ENCODE measurements around the gene B9D1. TPM values are rescaled to one million over a fixed set of nuclear protein-coding genes. Genes with fewer than 3 reads are reported as not detected.
A peak's percentile ranks its signal among the peaks of the same experiment; 100 is the strongest.

The B9D1 gene
- total RNA-seq, 1 experiment from 2014 or later, result 11.5 TPM

DNA sequence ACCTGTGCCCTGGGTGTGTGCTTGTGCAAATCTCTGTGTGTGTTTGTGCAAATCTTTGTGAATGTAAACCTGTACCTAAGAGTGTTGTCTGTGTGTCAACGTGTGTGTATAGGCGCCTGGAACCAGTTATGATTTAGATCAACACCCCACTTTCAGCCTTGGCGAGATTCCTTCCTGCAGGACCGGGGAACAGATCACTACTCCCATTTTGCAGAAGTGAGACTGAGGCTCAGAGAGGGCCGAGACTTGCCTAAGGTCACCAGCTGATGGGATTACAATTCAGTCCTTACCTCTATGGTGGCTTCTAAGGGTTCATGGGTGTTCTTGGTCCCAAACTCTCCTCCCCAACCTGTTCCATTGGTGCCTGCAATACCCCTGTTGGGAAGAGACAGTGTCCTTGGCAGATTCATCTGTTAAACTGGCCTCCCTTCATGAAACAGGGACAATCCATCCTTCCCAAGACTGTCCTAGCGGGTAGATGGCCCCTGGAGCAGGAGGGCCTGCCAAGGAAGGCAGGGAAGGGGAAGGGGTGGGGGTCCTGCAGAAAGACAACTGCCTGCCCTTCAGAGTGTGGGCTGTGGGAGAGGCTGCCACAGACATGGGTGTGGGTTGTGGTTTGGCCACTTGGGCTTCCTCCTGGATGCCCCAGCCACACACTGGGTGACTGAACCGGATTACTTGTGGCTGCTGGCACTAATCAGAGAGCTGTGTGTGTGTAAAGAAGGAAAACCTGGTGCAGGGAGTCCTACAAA, 8.9 kb upstream of the B9D1 start:
- Mint-ChIP-seq H3K4me1 (ENCODE audit: low read depth, unreplicated experiment) (peaks cover 13% of the 10 kb centered on the region), H3K36me3 (ENCODE audit: insufficient read depth, unreplicated experiment) (no peaks in the 10 kb centered on the region), H3K27ac (ENCODE audit: unreplicated experiment) (no peak overlapping the region), H3K27me3 (ENCODE audit: insufficient read depth, unreplicated experiment) (no peaks in the 10 kb centered on the region), H3K9me3 (ENCODE audit: unreplicated experiment) (no peaks in the 10 kb centered on the region), H3K4me3 (ENCODE audit: unreplicated experiment) (no peak overlapping the region)
- TF ChIP-seq, protein P1, sequence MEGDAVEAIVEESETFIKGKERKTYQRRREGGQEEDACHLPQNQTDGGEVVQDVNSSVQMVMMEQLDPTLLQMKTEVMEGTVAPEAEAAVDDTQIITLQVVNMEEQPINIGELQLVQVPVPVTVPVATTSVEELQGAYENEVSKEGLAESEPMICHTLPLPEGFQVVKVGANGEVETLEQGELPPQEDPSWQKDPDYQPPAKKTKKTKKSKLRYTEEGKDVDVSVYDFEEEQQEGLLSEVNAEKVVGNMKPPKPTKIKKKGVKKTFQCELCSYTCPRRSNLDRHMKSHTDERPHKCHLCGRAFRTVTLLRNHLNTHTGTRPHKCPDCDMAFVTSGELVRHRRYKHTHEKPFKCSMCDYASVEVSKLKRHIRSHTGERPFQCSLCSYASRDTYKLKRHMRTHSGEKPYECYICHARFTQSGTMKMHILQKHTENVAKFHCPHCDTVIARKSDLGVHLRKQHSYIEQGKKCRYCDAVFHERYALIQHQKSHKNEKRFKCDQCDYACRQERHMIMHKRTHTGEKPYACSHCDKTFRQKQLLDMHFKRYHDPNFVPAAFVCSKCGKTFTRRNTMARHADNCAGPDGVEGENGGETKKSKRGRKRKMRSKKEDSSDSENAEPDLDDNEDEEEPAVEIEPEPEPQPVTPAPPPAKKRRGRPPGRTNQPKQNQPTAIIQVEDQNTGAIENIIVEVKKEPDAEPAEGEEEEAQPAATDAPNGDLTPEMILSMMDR (IDR thresholded peaks at IDR 0.05; ENCODE audit: insufficient read depth in 1 of 2, low read depth in 1 of 2, low read length in 1 of 2, severe bottlenecking in 1 of 2, unreplicated experiment in 1 of 2), result no peak
- intact Hi-C loops (cut with micrococcal nuclease; ENCODE audit: unreplicated experiment), result no loop called here
- H3K4me1 ChIP-seq, result peaks cover 11% of the 10 kb centered on the region
- POLR2A ChIA-PET, result no interaction called here
- no peaks in the 10 kb centered on the region for H3K36me3 ChIP-seq (ENCODE audit: control insufficient read depth, insufficient read depth, low read length)
- no peaks in the 10 kb centered on the region for H3K9me3 ChIP-seq
- no peak overlapping the region for H3K4me3 ChIP-seq (ENCODE audit: low read depth, low read length)
- DNase-seq, result no peak
- CTCF ChIA-PET, result no interaction called here
- no peaks in the 10 kb centered on the region for H3K27me3 ChIP-seq (replicated peaks; ENCODE audit: control insufficient read depth, insufficient read depth, low read length)
- no TSS peak for BruUV-seq (replicated peaks)

DNA sequence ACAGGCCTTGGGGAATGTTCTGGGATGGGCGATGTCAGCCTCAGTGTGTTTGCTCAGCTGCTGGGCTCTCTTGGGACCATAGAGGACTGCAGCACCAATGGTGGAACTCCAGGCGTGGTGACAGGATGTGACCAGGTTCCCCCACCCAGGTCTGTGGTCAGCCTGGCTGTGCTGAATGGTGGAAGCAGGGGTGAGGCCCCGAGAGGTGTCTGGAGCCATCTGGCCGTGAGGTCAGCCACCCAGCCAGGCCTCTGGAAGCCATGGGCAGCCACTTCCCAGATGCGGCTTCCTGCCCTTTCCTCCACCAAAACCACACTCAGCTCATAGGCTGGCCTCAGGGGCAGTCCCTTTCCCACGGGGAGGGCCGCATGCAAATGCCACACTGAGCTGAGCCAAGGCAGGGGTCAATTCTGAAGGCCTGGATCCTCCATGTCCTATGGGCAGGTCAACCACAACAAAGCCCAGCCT, 8.0 kb upstream of the B9D1 start:
- ChIA-PET POLR2A (no interaction called here), CTCF (no interaction called here)
- intact Hi-C loops (cut with micrococcal nuclease; ENCODE audit: unreplicated experiment), result no loop called here
- TF ChIP-seq, protein P1 (IDR thresholded peaks at IDR 0.05; ENCODE audit: insufficient read depth in 1 of 2, low read depth in 1 of 2, low read length in 1 of 2, severe bottlenecking in 1 of 2, unreplicated experiment in 1 of 2), result no peak
- H3K9me3 Mint-ChIP-seq (ENCODE audit: unreplicated experiment), result no peaks in the 10 kb centered on the region
- peaks cover 6% of the 10 kb centered on the region for H3K4me1 Mint-ChIP-seq (ENCODE audit: low read depth, unreplicated experiment)
- H3K27me3 Mint-ChIP-seq (ENCODE audit: insufficient read depth, unreplicated experiment), result no peaks in the 10 kb centered on the region
- peak in 1 of 2 experiments; percentile 33 for DNase-seq
- no peaks in the 10 kb centered on the region for H3K9me3 ChIP-seq
- H3K36me3 Mint-ChIP-seq (ENCODE audit: insufficient read depth, unreplicated experiment), result no peaks in the 10 kb centered on the region
- no peak overlapping the region for H3K27ac Mint-ChIP-seq (ENCODE audit: unreplicated experiment)
- H3K27me3 ChIP-seq (replicated peaks; ENCODE audit: control insufficient read depth, insufficient read depth, low read length), result no peaks in the 10 kb centered on the region
- no peak overlapping the region for H3K4me3 Mint-ChIP-seq (ENCODE audit: unreplicated experiment)
- no TSS peak for BruUV-seq (replicated peaks)
- H3K4me1 ChIP-seq, result peaks cover 5% of the 10 kb centered on the region
- H3K36me3 ChIP-seq (ENCODE audit: control insufficient read depth, insufficient read depth, low read length), result no peaks in the 10 kb centered on the region
- no peak overlapping the region for H3K4me3 ChIP-seq (ENCODE audit: low read depth, low read length)

DNA sequence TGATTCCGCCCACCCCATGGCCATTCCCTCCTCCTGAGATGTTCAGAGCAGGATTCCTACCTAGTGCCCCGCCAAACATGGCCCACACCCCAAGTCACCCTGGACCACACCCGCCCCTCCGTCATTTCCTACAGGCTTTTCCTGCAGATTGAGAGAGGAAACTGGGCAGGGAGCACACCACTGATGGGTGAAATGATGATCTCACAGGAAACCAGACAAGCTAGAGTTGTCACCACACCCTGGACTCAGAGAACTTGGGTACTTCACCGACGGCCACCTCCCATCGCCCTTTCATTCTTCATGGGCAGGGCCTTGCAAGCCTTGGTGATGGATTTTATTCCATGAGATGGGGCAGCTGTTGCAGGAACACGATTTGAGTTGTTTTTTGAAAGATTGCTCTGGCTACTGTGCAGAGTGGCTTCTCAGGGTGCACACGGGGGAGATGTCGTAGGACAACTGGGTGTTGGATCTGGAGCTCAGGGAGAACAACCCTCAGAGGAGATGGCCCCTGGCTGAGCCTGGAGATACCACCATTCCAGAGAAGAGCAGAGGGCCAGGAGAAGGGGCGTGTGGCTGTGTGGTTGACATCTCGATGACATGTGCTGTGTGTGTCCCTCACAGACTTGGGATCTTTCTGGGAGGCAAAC, 7.4 kb upstream of the B9D1 start:
- no peaks in the 10 kb centered on the region for H3K36me3 Mint-ChIP-seq (ENCODE audit: insufficient read depth, unreplicated experiment)
- peaks cover 5% of the 10 kb centered on the region for H3K4me1 ChIP-seq
- peaks cover 6% of the 10 kb centered on the region for H3K4me1 Mint-ChIP-seq (ENCODE audit: low read depth, unreplicated experiment)
- H3K9me3 ChIP-seq, result no peaks in the 10 kb centered on the region
- ChIA-PET CTCF (no interaction called here), POLR2A (no interaction called here)
- no peak overlapping the region for H3K4me3 Mint-ChIP-seq (ENCODE audit: unreplicated experiment)
- H3K27me3 Mint-ChIP-seq (ENCODE audit: insufficient read depth, unreplicated experiment), result no peaks in the 10 kb centered on the region
- TF ChIP-seq, protein P1 (IDR thresholded peaks at IDR 0.05; ENCODE audit: insufficient read depth in 1 of 2, low read depth in 1 of 2, low read length in 1 of 2, severe bottlenecking in 1 of 2, unreplicated experiment in 1 of 2), result no peak
- H3K27ac Mint-ChIP-seq (ENCODE audit: unreplicated experiment), result no peak overlapping the region
- H3K36me3 ChIP-seq (ENCODE audit: control insufficient read depth, insufficient read depth, low read length), result no peaks in the 10 kb centered on the region
- no peak for DNase-seq
- BruUV-seq (replicated peaks), result no TSS peak
- intact Hi-C loops (cut with micrococcal nuclease; ENCODE audit: unreplicated experiment), result no loop called here
- H3K4me3 ChIP-seq (ENCODE audit: low read depth, low read length), result no peak overlapping the region
- no peaks in the 10 kb centered on the region for H3K27me3 ChIP-seq (replicated peaks; ENCODE audit: control insufficient read depth, insufficient read depth, low read length)
- no peaks in the 10 kb centered on the region for H3K9me3 Mint-ChIP-seq (ENCODE audit: unreplicated experiment)

Data from Caco-2 (cell line).